ENCODE measurements around the gene IMMP2L. TPM values are rescaled to one million over a fixed set of nuclear protein-coding genes. Genes with fewer than 3 reads are reported as not detected.

IMMP2L gene
- total RNA-seq, 4 donors from 2014 or later = 23.8 to 30.0 (median 27.7) TPM

DNA sequence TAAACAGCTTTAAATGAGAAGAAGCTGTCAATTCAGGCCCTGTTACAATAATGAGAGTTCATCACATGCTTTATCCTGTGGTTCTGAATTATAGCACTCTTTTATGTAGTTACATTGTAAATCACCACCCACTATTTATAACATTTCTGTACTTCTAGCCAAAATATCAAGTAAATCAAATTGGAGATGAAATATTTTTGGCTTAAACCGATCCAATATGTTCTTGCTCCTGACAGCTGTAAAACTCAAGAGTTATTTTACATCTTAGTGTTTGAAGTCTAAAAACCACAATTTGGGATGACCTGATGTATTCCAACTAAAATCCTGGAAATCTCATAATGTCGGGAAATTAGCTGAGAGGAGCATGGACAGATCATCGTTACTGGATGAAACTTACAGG, 842.6 kb downstream of the IMMP2L start:
- intact Hi-C loops (cut with DNase I) = no loop called here
- Histone ChIP-seq H3K9me3 (no peaks in the 10 kb centered on the region), H3K4me1 (no peaks in the 10 kb centered on the region), H3K27ac (no peak overlapping the region), H3K36me3 (no peaks in the 10 kb centered on the region), H3K4me3 (replicated peaks in 1 of 3) (no peak overlapping the region), H3K27me3 (no peaks in the 10 kb centered on the region)
- no peak for DNase-seq
- 91 to 92% methylated on average over 3 of the region's 3 CpGs for WGBS, 2 donors
- TF ChIP-seq CTCF (IDR thresholded peaks at IDR 0.05) (no peak), POLR2A (IDR thresholded peaks at IDR 0.05) (no peak)

DNA sequence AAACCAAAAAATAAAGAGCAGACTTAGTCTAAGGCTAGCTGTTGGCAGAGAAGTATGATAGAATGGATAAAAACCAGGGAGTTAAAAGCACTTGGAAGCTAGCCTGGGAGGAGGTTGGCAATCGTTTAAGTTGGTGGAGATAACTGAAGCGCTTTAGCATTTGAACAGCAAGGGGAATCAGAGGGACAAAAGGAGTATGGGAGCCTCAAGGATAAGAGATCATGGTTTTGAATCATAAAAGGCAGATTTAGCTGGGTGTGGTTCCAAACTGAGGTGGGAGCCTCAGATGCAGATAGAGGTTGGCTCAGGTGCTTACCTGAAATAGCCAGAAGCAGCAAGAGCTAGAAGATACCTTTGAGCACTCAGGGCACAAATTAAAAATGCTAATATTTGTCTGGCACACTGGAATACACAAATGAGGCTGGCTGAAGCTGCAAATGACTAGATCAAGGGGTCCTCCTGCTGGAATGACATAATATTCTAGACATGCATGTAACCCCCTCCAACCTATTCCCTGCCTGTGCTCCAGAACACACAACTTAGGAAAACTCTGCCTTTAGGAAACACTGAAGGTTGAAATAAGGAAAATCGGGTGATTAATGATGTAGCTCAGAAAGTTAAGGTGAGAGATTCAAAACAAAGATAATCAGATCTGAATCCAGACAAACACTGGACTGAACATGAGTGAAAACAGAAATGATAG, 843.6 kb downstream of the IMMP2L start:
- H3K4me3 ChIP-seq (replicated peaks in 1 of 3) = no peak overlapping the region
- H3K27me3 ChIP-seq = no peaks in the 10 kb centered on the region
- no peaks in the 10 kb centered on the region for H3K36me3 ChIP-seq
- TF ChIP-seq CTCF (IDR thresholded peaks at IDR 0.05) (no peak), POLR2A (IDR thresholded peaks at IDR 0.05) (no peak)
- no peaks in the 10 kb centered on the region for H3K4me1 ChIP-seq
- H3K27ac ChIP-seq = no peak overlapping the region
- intact Hi-C loops (cut with DNase I) = no loop called here
- no peak for DNase-seq
- no peaks in the 10 kb centered on the region for H3K9me3 ChIP-seq
- 69 to 72% methylated on average over 3 of the region's 3 CpGs for WGBS, 2 donors

GRCh38 chr7:110704225-110704624, 858.1 kb downstream of the IMMP2L start:
- no peak for DNase-seq
- WGBS, 2 donors = 93 to 98% methylated on average over 2 of the region's 2 CpGs
- TF ChIP-seq POLR2A (IDR thresholded peaks at IDR 0.05) (no peak), CTCF (IDR thresholded peaks at IDR 0.05) (no peak)
- no peaks in the 10 kb centered on the region for H3K4me1 ChIP-seq
- H3K27ac ChIP-seq = no peak overlapping the region
- no peaks in the 10 kb centered on the region for H3K36me3 ChIP-seq
- no peak overlapping the region for H3K4me3 ChIP-seq (replicated peaks in 1 of 3)
- H3K9me3 ChIP-seq = no peaks in the 10 kb centered on the region
- intact Hi-C loops (cut with DNase I) = no loop called here
- no peaks in the 10 kb centered on the region for H3K27me3 ChIP-seq

- Histone ChIP-seq H3K4me3 (replicated peaks in 1 of 3) (no peak overlapping the region), H3K4me1 (no peaks in the 10 kb centered on the region), H3K9me3 (no peaks in the 10 kb centered on the region), H3K27me3 (no peaks in the 10 kb centered on the region), H3K27ac (no peak overlapping the region), H3K36me3 (no peaks in the 10 kb centered on the region)
- intact Hi-C loops (cut with DNase I) = no loop called here
- TF ChIP-seq POLR2A (IDR thresholded peaks at IDR 0.05) (no peak), CTCF (IDR thresholded peaks at IDR 0.05) (no peak)
- no peak for DNase-seq
- WGBS, 2 donors = 93% methylated on average over 3 of the region's 3 CpGs
These were observed 863.7 kb downstream of the IMMP2L start for GRCh38 chr7:110698576-110698975.

DNA sequence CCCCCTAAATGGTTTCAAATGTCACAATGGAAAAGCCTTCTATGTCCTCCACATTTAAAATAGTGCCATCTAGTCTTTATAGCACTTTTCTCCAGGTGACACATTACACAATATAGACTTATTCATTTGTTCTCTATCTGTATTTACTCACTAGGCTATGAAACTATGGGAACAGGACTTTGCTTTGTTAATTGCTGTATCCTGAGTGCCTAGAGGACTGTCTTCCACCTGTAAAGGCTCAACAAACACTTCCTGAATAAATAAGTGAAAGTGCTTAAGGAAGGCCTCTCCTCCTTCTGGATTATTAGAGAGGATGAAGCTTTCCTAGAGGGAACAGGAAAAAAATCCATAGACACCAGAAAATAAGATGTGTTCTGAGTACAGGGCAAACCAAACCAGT, 868.9 kb downstream of the IMMP2L start:
- TF ChIP-seq CTCF (IDR thresholded peaks at IDR 0.05) (no peak), POLR2A (IDR thresholded peaks at IDR 0.05) (no peak)
- no peak for DNase-seq
- no peaks in the 10 kb centered on the region for H3K36me3 ChIP-seq
- H3K4me3 ChIP-seq (replicated peaks in 1 of 3) = no peak overlapping the region
- H3K27me3 ChIP-seq = no peaks in the 10 kb centered on the region
- H3K4me1 ChIP-seq = no peaks in the 10 kb centered on the region
- H3K27ac ChIP-seq = no peak overlapping the region
- no peaks in the 10 kb centered on the region for H3K9me3 ChIP-seq
- intact Hi-C loops (cut with DNase I) = no loop called here

All from thyroid gland (tissue), 4 donors.